ENCODE data around the gene RTN3. TPM values are rescaled to one million over a fixed set of nuclear protein-coding genes. Genes with fewer than 3 reads are reported as not detected.

Gene RTN3
- total RNA-seq, 1 donor from 2014 or later = 159 TPM

- Mint-ChIP-seq H3K27me3 (peaks cover 3% of the 10 kb centered on the region), H3K27ac (no peak overlapping the region), H3K9me3 (ENCODE audit: low read depth) (no peaks in the 10 kb centered on the region), H3K36me3 (ENCODE audit: insufficient read depth) (no peaks in the 10 kb centered on the region), H3K4me1 (ENCODE audit: low read depth) (no peaks in the 10 kb centered on the region), H3K4me3 (ENCODE audit: low read depth) (no peak overlapping the region)
- DNase-seq (ENCODE audit: low spot score, unreplicated experiment) = no peak
- TF ChIP-seq, protein P1, sequence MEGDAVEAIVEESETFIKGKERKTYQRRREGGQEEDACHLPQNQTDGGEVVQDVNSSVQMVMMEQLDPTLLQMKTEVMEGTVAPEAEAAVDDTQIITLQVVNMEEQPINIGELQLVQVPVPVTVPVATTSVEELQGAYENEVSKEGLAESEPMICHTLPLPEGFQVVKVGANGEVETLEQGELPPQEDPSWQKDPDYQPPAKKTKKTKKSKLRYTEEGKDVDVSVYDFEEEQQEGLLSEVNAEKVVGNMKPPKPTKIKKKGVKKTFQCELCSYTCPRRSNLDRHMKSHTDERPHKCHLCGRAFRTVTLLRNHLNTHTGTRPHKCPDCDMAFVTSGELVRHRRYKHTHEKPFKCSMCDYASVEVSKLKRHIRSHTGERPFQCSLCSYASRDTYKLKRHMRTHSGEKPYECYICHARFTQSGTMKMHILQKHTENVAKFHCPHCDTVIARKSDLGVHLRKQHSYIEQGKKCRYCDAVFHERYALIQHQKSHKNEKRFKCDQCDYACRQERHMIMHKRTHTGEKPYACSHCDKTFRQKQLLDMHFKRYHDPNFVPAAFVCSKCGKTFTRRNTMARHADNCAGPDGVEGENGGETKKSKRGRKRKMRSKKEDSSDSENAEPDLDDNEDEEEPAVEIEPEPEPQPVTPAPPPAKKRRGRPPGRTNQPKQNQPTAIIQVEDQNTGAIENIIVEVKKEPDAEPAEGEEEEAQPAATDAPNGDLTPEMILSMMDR (IDR thresholded peaks at IDR 0.05; ENCODE audit: unreplicated experiment) = no peak
Measured at GRCh38 chr11:63779039-63779438, 97.7 kb downstream of the RTN3 start.

GRCh38 chr11:63782749-63783148, 101.4 kb downstream of the RTN3 start:
- TF ChIP-seq, protein P1 (IDR thresholded peaks at IDR 0.05; ENCODE audit: unreplicated experiment) = no peak
- Mint-ChIP-seq H3K4me3 (ENCODE audit: low read depth) (no peak overlapping the region), H3K27me3 (peaks cover 3% of the 10 kb centered on the region), H3K9me3 (ENCODE audit: low read depth) (no peaks in the 10 kb centered on the region), H3K36me3 (ENCODE audit: insufficient read depth) (no peaks in the 10 kb centered on the region), H3K4me1 (ENCODE audit: low read depth) (no peaks in the 10 kb centered on the region), H3K27ac (no peak overlapping the region)
- no peak for DNase-seq (ENCODE audit: low spot score, unreplicated experiment)

DNA sequence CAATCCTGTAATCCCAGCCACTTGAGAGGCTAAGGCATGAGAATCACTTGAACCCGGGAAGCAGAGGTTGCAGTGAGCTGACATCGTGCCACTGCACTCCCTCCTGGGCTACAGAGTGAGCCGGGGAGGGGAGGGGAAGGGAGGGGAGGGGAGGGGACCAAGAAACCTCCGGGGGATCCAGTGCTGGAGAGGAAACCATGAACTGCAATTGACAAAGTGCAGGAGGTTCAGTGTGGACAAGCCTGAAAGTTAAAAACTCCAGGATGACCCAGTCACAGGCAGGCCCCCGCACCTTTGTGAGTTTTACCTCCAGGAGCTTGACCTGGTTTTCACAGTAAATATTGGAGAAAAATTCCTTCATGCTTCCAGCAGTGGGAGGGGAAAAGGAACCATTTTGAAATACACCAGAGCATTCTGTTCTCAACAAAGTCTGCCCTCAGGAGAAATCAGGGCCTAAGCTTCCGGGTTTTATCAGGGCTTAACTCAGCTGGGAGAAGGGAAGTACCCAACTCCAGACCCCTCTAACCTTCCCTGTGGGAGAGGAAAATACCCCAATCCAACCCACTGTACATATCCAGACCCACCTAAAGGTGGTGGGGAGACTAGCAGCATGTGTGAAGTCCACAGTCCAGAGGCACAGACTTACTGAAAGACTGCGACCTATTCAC, 102.8 kb downstream of the RTN3 start:
- Mint-ChIP-seq H3K36me3 (ENCODE audit: insufficient read depth) (no peaks in the 10 kb centered on the region), H3K4me1 (ENCODE audit: low read depth) (no peaks in the 10 kb centered on the region), H3K4me3 (ENCODE audit: low read depth) (no peak overlapping the region), H3K27ac (peak overlapping the region; percentile 19), H3K9me3 (ENCODE audit: low read depth) (no peaks in the 10 kb centered on the region), H3K27me3 (no peaks in the 10 kb centered on the region)
- no peak for DNase-seq (ENCODE audit: low spot score, unreplicated experiment)
- TF ChIP-seq, protein P1 (IDR thresholded peaks at IDR 0.05; ENCODE audit: unreplicated experiment) = no peak

DNA sequence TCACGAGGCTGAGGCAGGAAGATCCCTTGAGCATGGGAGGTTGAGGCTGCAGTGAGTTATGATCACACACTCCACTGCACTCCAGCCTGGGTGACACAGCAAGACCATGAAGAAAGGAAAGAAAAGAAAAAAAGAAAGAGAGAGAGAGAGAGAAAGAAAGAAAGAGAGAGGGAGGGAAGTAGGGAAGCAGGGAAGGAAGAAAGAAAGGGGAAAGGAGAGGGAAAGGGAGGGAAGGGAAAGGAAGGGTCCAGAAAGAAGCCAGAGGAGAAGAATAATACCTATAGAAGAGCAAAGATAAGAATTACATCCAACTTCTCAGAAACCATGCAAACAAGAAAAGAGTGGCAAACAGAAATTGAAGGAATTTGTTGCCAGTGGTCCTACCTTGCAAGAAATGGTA, 104.5 kb downstream of the RTN3 start:
- no peaks in the 10 kb centered on the region for H3K27me3 Mint-ChIP-seq
- no peaks in the 10 kb centered on the region for H3K9me3 Mint-ChIP-seq (ENCODE audit: low read depth)
- no peak overlapping the region for H3K4me3 Mint-ChIP-seq (ENCODE audit: low read depth)
- no peaks in the 10 kb centered on the region for H3K36me3 Mint-ChIP-seq (ENCODE audit: insufficient read depth)
- H3K27ac Mint-ChIP-seq = no peak overlapping the region
- TF ChIP-seq, protein P1 (IDR thresholded peaks at IDR 0.05; ENCODE audit: unreplicated experiment) = no peak
- H3K4me1 Mint-ChIP-seq (ENCODE audit: low read depth) = peaks cover 1% of the 10 kb centered on the region
- no peak for DNase-seq (ENCODE audit: low spot score, unreplicated experiment)

- no peaks in the 10 kb centered on the region for H3K27me3 Mint-ChIP-seq
- peaks cover 1% of the 10 kb centered on the region for H3K4me1 Mint-ChIP-seq (ENCODE audit: low read depth)
- H3K27ac Mint-ChIP-seq = no peak overlapping the region
- no peaks in the 10 kb centered on the region for H3K36me3 Mint-ChIP-seq (ENCODE audit: insufficient read depth)
- H3K4me3 Mint-ChIP-seq (ENCODE audit: low read depth) = no peak overlapping the region
- TF ChIP-seq, protein P1 (IDR thresholded peaks at IDR 0.05; ENCODE audit: unreplicated experiment) = no peak
- no peak for DNase-seq (ENCODE audit: low spot score, unreplicated experiment)
- peaks cover 8% of the 10 kb centered on the region for H3K9me3 Mint-ChIP-seq (ENCODE audit: low read depth)
Measured at GRCh38 chr11:63791495-63792167, 110.3 kb downstream of the RTN3 start.

Measured in progenitor cell of endocrine pancreas (in vitro differentiated cells).